Measurements from ENCODE around the gene NPW.

Gene NPW

GRCh38 chr16:2056077-2056476 lies 36.5 kb downstream of the NPW start:
- DNase-seq, result no peak

GRCh38 chr16:2056681-2057407 lies 37.3 kb downstream of the NPW start:
- DNase-seq, result no peak

- DNase-seq, result no peak
Measured at GRCh38 chr16:2057438-2057837, 37.9 kb downstream of the NPW start.

GRCh38 chr16:2058420-2058819 lies 38.8 kb downstream of the NPW start:
- no peak for DNase-seq

GRCh38 chr16:2058872-2059271 lies 39.3 kb downstream of the NPW start:
- no peak for DNase-seq

- DNase-seq, result no peak
Measured at GRCh38 chr16:2060346-2060745, 40.8 kb downstream of the NPW start.

GRCh38 chr16:2061023-2061422 lies 41.4 kb downstream of the NPW start:
- no peak for DNase-seq

- no peak for DNase-seq
Measured at GRCh38 chr16:2061526-2061925, 41.9 kb downstream of the NPW start.

GRCh38 chr16:2062801-2063200 lies 43.2 kb downstream of the NPW start:
- no peak for DNase-seq

- no peak for DNase-seq
Measured at GRCh38 chr16:2063861-2064260, 44.3 kb downstream of the NPW start.

- no peak for DNase-seq
Measured at GRCh38 chr16:2064368-2064945, 44.9 kb downstream of the NPW start.

- DNase-seq, result no peak
Measured at GRCh38 chr16:2066139-2066538, 46.6 kb downstream of the NPW start.
